GM23338 (cell line): Measurements from ENCODE around the gene PA2G4. TPM values are rescaled to one million over a fixed set of nuclear protein-coding genes. Genes with fewer than 3 reads are reported as not detected.

ENCODE experiments used
- ATAC-seq: fragments of 200-7000 bp; cut with Tn5 transposase; 3 replicates; pipeline ENCODE4 v1.9.1; 2020
- DNase-seq: peaks from one replicate; pipeline ENCODE4 v3.0.0-alpha.2; 2015; ENCODE audit warnings: low spot score
- H2AFZ ChIP-seq: fragments of 200-600 bp; sonication (generic); 2 replicates; pipeline ENCODE4 v1.8.0; 2016; ENCODE audit warnings: antibody characterized with exemption, mild to moderate bottlenecking, moderate library complexity
- H3F3A ChIP-seq: fragments of 200-600 bp; sonication (generic); replicated peaks from 2 replicates; pipeline ENCODE4 v1.8.0; 2017; ENCODE audit warnings: antibody characterized with exemption, mixed run types, low read depth
- H3K27ac ChIP-seq: fragments of 200-600 bp; sonication (generic); 2 replicates; pipeline ENCODE4 v1.6.1; 2016; ENCODE audit warnings: low read depth
- H3K27me3 ChIP-seq: fragments of 200-600 bp; sonication (generic); 2 replicates; pipeline ENCODE4 v1.8.0; 2016; ENCODE audit warnings: mild to moderate bottlenecking, mixed run types, moderate library complexity; ENCODE audit not compliant: insufficient read depth
- H3K36me3 ChIP-seq: fragments of 200-600 bp; sonication (generic); 2 replicates; pipeline ENCODE4 v1.8.0; 2016; ENCODE audit warnings: mild to moderate bottlenecking; ENCODE audit not compliant: insufficient read depth
- H3K4me1 ChIP-seq: fragments of 200-600 bp; sonication (generic); 2 replicates; pipeline ENCODE4 v1.8.0; 2016; ENCODE audit warnings: mild to moderate bottlenecking, moderate library complexity; ENCODE audit not compliant: insufficient read depth
- H3K4me2 ChIP-seq: fragments of 200-600 bp; sonication (generic); 2 replicates; pipeline ENCODE4 v1.7.1; 2017; ENCODE audit warnings: mixed run types
- H3K4me3 ChIP-seq: fragments of 200-600 bp; sonication (generic); 2 replicates; pipeline ENCODE4 v1.6.1; 2016; ENCODE audit warnings: mixed run types
- H3K79me2 ChIP-seq: fragments of 200-600 bp; sonication (generic); replicated peaks from 2 replicates; pipeline ENCODE4 v1.8.0; 2017; ENCODE audit warnings: mild to moderate bottlenecking; ENCODE audit not compliant: insufficient read depth
- H3K9me2 ChIP-seq: fragments of 200-600 bp; sonication (generic); 2 replicates; pipeline ENCODE4 v1.8.0; 2017; ENCODE audit not compliant: insufficient read depth
- H4K20me1 ChIP-seq: fragments of 200-600 bp; sonication (generic); replicated peaks from 2 replicates; pipeline ENCODE4 v1.8.0; 2017; ENCODE audit warnings: mild to moderate bottlenecking; ENCODE audit not compliant: insufficient read depth
- H3K27ac Mint-ChIP-seq: 2 replicates; pipeline ENCODE4 v1.8.0; 2020; ENCODE audit warnings: inconsistent platforms, mild to moderate bottlenecking, moderate library complexity, mixed read lengths
- H3K27me3 Mint-ChIP-seq: 3 replicates; pipeline ENCODE4 v1.8.0; 2022; ENCODE audit warnings: low read depth, mild to moderate bottlenecking, moderate library complexity, mixed read lengths, inconsistent platforms; ENCODE audit not compliant: insufficient read depth, poor library complexity
- H3K36me3 Mint-ChIP-seq: 3 replicates; pipeline ENCODE4 v1.8.0; 2021; ENCODE audit warnings: low read depth, mild to moderate bottlenecking, inconsistent platforms, moderate library complexity, mixed read lengths
- H3K4me1 Mint-ChIP-seq: 3 replicates; pipeline ENCODE4 v1.8.0; 2020; ENCODE audit warnings: mild to moderate bottlenecking, inconsistent platforms, mixed read lengths
- H3K4me3 Mint-ChIP-seq: 3 replicates; pipeline ENCODE4 v1.8.0; 2021; ENCODE audit warnings: moderate library complexity, mild to moderate bottlenecking, inconsistent platforms, mixed read lengths
- H3K9me3 Mint-ChIP-seq: 3 replicates; pipeline ENCODE4 v1.8.0; 2020; ENCODE audit warnings: moderate library complexity, mild to moderate bottlenecking, inconsistent platforms, mixed read lengths
- CREB1 ChIP-seq: fragments of 250-450 bp; sonication (Bioruptor Pico); IDR thresholded peaks from 2 replicates; pipeline ENCODE4 v1.5.0; 2020; ENCODE audit warnings: low read depth, mild to moderate bottlenecking, moderate library complexity
- EZH2 ChIP-seq: fragments of 200-600 bp; sonication (generic); IDR thresholded peaks from one replicate; pipeline ENCODE4 v1.8.0; 2017; ENCODE audit warnings: antibody characterized with exemption, mild to moderate bottlenecking, low read depth; ENCODE audit not compliant: unreplicated experiment
- EZH2phosphoT487 ChIP-seq: fragments of 200-600 bp; sonication (generic); IDR thresholded peaks from one replicate; pipeline ENCODE4 v1.8.1; 2018; ENCODE audit warnings: antibody characterized with exemption; ENCODE audit not compliant: unreplicated experiment
- JUNB ChIP-seq: IDR thresholded peaks from one replicate; pipeline ENCODE4 v1.6.1; 2016; ENCODE audit warnings: antibody characterized with exemption; ENCODE audit not compliant: unreplicated experiment
- NANOG ChIP-seq: IDR thresholded peaks from 2 replicates; pipeline ENCODE4 v1.6.1; 2016; ENCODE audit warnings: antibody characterized with exemption, borderline replicate concordance
- POLR2AphosphoS5 ChIP-seq: IDR thresholded peaks from 2 replicates; pipeline ENCODE4 v1.6.1; 2016; ENCODE audit warnings: antibody characterized with exemption, low read depth
- STAT1 ChIP-seq: IDR thresholded peaks from one replicate; pipeline ENCODE4 v1.6.1; 2016; ENCODE audit warnings: antibody characterized with exemption; ENCODE audit not compliant: unreplicated experiment
- ZNF114 ChIP-seq: fragments of 250-450 bp; sonication (Bioruptor Pico); IDR thresholded peaks from 2 replicates; pipeline ENCODE4 v1.5.0; 2020; ENCODE audit warnings: mild to moderate bottlenecking, moderate library complexity
- ZNF331 ChIP-seq: fragments of 250-450 bp; sonication (Bioruptor Pico); IDR thresholded peaks from 2 replicates; pipeline ENCODE4 v1.5.0; 2020; ENCODE audit warnings: low read depth, mild to moderate bottlenecking, moderate library complexity
- polyA plus RNA-seq: library from polyadenylated mRNA; unstranded; fragments of >200 nt; fragmentation: Nextera tagmentation; extraction: Ambion mirVana; gene quantifications from 2 replicates; pipeline ENCODE4 v1.2.1, GENCODE V29; 2016
- total RNA-seq: library from RNA; depleted of rRNA; stranded (reverse); fragments of >200 nt; shearing (Covaris generic); gene quantifications from 2 replicates; pipeline ENCODE4 v1.2.3, GENCODE V29; 2014
- TF ChIP-seq, protein P1 (sequence below), 2 experiments: fragments of 200-600 bp in 1 of 2; sonication (generic) in 1 of 2; conservative IDR thresholded peaks; 2 replicates each; pipeline versions ENCODE4 v1.5.1 to v1.6.1; 2016 to 2017; ENCODE audit warnings: antibody characterized with exemption in 2 of 2, low read depth in 2 of 2, mild to moderate bottlenecking in 2 of 2, moderate library complexity in 1 of 2
- TF ChIP-seq, protein P2 (sequence below): fragments of 250-450 bp; sonication (Bioruptor Pico); IDR thresholded peaks from 2 replicates; pipeline ENCODE4 v1.5.0; 2020; ENCODE audit warnings: mild to moderate bottlenecking, moderate library complexity
- TF ChIP-seq, protein P3 (sequence below): IDR thresholded peaks from 2 replicates; pipeline ENCODE4 v1.6.1; 2016; ENCODE audit warnings: antibody characterized with exemption
- TF ChIP-seq, protein P4 (sequence below): IDR thresholded peaks from one replicate; pipeline ENCODE4 v1.6.1; 2018; ENCODE audit warnings: antibody characterized with exemption; ENCODE audit not compliant: unreplicated experiment

Gene PA2G4
- total and polyA plus RNA-seq, 2 experiments from 2014 or later: 237 to 373 TPM

DNA sequence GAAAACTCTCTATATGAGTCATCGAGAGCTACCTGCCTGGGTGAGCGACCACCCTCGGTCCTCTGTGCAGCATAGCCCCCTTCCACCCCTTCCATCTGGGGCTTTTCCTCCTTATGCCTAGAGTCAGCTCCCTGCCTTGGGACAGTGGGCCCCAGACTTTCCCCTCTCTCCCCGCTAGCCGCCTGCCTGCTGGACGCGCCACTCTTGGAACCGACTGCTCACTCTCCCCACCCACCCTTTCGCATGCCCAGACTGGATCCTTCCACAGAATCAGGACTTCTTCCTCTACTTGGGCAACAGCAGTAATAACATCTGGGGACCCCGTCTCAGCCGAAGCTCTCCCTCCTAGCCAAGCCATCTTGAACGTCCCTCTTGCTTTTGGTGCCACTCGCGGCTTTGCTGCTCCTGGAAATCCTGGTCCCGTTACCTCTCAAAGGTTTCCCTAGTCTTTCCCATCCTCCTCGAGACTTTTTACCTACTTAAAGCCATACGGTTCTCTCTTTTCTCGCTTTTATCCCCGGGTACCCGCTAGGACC, 24.4 kb downstream of the PA2G4 start:
- no peaks in the 10 kb centered on the region for H3K27me3 ChIP-seq
- TF ChIP-seq EZH2 (no peak), EZH2phosphoT487 (no peak), NANOG (no peak), ZNF331 (CRISPR knock-in tag) (no peak), STAT1 (no peak), CREB1 (CRISPR knock-in tag) (no peak), ZNF114 (CRISPR knock-in tag) (no peak), JUNB (no peak), POLR2AphosphoS5 (no peak)
- TF ChIP-seq, protein P1, sequence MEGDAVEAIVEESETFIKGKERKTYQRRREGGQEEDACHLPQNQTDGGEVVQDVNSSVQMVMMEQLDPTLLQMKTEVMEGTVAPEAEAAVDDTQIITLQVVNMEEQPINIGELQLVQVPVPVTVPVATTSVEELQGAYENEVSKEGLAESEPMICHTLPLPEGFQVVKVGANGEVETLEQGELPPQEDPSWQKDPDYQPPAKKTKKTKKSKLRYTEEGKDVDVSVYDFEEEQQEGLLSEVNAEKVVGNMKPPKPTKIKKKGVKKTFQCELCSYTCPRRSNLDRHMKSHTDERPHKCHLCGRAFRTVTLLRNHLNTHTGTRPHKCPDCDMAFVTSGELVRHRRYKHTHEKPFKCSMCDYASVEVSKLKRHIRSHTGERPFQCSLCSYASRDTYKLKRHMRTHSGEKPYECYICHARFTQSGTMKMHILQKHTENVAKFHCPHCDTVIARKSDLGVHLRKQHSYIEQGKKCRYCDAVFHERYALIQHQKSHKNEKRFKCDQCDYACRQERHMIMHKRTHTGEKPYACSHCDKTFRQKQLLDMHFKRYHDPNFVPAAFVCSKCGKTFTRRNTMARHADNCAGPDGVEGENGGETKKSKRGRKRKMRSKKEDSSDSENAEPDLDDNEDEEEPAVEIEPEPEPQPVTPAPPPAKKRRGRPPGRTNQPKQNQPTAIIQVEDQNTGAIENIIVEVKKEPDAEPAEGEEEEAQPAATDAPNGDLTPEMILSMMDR (conservative IDR thresholded peaks at IDR 0.05; ENCODE audit: low read depth in 2 of 2): no peak
- TF ChIP-seq, protein P2, sequence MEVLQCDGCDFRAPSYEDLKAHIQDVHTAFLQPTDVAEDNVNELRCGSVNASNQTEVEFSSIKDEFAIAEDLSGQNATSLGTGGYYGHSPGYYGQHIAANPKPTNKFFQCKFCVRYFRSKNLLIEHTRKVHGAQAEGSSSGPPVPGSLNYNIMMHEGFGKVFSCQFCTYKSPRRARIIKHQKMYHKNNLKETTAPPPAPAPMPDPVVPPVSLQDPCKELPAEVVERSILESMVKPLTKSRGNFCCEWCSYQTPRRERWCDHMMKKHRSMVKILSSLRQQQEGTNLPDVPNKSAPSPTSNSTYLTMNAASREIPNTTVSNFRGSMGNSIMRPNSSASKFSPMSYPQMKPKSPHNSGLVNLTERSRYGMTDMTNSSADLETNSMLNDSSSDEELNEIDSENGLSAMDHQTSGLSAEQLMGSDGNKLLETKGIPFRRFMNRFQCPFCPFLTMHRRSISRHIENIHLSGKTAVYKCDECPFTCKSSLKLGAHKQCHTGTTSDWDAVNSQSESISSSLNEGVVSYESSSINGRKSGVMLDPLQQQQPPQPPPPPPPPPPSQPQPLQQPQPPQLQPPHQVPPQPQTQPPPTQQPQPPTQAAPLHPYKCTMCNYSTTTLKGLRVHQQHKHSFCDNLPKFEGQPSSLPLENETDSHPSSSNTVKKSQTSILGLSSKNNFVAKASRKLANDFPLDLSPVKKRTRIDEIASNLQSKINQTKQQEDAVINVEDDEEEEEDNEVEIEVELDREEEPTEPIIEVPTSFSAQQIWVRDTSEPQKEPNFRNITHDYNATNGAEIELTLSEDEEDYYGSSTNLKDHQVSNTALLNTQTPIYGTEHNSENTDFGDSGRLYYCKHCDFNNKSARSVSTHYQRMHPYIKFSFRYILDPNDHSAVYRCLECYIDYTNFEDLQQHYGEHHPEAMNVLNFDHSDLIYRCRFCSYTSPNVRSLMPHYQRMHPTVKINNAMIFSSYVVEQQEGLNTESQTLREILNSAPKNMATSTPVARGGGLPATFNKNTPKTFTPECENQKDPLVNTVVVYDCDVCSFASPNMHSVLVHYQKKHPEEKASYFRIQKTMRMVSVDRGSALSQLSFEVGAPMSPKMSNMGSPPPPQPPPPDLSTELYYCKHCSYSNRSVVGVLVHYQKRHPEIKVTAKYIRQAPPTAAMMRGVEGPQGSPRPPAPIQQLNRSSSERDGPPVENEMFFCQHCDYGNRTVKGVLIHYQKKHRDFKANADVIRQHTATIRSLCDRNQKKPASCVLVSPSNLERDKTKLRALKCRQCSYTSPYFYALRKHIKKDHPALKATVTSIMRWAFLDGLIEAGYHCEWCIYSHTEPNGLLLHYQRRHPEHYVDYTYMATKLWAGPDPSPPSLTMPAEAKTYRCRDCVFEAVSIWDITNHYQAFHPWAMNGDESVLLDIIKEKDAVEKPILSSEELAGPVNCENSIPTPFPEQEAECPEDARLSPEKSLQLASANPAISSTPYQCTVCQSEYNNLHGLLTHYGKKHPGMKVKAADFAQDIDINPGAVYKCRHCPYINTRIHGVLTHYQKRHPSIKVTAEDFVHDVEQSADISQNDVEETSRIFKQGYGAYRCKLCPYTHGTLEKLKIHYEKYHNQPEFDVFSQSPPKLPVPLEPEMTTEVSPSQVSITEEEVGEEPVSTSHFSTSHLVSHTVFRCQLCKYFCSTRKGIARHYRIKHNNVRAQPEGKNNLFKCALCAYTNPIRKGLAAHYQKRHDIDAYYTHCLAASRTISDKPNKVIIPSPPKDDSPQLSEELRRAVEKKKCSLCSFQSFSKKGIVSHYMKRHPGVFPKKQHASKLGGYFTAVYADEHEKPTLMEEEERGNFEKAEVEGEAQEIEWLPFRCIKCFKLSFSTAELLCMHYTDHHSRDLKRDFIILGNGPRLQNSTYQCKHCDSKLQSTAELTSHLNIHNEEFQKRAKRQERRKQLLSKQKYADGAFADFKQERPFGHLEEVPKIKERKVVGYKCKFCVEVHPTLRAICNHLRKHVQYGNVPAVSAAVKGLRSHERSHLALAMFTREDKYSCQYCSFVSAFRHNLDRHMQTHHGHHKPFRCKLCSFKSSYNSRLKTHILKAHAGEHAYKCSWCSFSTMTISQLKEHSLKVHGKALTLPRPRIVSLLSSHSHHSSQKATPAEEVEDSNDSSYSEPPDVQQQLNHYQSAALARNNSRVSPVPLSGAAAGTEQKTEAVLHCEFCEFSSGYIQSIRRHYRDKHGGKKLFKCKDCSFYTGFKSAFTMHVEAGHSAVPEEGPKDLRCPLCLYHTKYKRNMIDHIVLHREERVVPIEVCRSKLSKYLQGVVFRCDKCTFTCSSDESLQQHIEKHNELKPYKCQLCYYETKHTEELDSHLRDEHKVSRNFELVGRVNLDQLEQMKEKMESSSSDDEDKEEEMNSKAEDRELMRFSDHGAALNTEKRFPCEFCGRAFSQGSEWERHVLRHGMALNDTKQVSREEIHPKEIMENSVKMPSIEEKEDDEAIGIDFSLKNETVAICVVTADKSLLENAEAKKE (CRISPR knock-in tag): no peak
- TF ChIP-seq, protein P3, sequence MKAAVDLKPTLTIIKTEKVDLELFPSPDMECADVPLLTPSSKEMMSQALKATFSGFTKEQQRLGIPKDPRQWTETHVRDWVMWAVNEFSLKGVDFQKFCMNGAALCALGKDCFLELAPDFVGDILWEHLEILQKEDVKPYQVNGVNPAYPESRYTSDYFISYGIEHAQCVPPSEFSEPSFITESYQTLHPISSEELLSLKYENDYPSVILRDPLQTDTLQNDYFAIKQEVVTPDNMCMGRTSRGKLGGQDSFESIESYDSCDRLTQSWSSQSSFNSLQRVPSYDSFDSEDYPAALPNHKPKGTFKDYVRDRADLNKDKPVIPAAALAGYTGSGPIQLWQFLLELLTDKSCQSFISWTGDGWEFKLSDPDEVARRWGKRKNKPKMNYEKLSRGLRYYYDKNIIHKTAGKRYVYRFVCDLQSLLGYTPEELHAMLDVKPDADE: no peak
- TF ChIP-seq, protein P4, sequence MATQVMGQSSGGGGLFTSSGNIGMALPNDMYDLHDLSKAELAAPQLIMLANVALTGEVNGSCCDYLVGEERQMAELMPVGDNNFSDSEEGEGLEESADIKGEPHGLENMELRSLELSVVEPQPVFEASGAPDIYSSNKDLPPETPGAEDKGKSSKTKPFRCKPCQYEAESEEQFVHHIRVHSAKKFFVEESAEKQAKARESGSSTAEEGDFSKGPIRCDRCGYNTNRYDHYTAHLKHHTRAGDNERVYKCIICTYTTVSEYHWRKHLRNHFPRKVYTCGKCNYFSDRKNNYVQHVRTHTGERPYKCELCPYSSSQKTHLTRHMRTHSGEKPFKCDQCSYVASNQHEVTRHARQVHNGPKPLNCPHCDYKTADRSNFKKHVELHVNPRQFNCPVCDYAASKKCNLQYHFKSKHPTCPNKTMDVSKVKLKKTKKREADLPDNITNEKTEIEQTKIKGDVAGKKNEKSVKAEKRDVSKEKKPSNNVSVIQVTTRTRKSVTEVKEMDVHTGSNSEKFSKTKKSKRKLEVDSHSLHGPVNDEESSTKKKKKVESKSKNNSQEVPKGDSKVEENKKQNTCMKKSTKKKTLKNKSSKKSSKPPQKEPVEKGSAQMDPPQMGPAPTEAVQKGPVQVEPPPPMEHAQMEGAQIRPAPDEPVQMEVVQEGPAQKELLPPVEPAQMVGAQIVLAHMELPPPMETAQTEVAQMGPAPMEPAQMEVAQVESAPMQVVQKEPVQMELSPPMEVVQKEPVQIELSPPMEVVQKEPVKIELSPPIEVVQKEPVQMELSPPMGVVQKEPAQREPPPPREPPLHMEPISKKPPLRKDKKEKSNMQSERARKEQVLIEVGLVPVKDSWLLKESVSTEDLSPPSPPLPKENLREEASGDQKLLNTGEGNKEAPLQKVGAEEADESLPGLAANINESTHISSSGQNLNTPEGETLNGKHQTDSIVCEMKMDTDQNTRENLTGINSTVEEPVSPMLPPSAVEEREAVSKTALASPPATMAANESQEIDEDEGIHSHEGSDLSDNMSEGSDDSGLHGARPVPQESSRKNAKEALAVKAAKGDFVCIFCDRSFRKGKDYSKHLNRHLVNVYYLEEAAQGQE: no peak
- no peak overlapping the region for H3K27ac ChIP-seq
- no peak overlapping the region; the same call in 1 of the 2 replicates for H2AFZ ChIP-seq
- H3K36me3 Mint-ChIP-seq: peaks cover 39% of the 10 kb centered on the region
- peak; percentile 2 for ATAC-seq
- H3K4me1 Mint-ChIP-seq: peaks cover 30% of the 10 kb centered on the region
- H3K4me1 ChIP-seq: peaks cover 17% of the 10 kb centered on the region
- H3K4me3 ChIP-seq: peak overlapping the region; percentile 89
- peaks cover 20% of the 10 kb centered on the region for H3K36me3 ChIP-seq
- H3K9me2 ChIP-seq: no peaks in the 10 kb centered on the region
- DNase-seq: no peak
- H3K9me3 Mint-ChIP-seq: no peaks in the 10 kb centered on the region
- H3K27me3 Mint-ChIP-seq: peaks cover 3% of the 10 kb centered on the region
- H3K27ac Mint-ChIP-seq: peak overlapping the region; percentile 98
- peaks cover 13% of the 10 kb centered on the region; the same call in 1 of the 2 replicates for H4K20me1 ChIP-seq
- peak overlapping the region; percentile 98 for H3K4me3 Mint-ChIP-seq
- H3F3A ChIP-seq: peaks cover 4% of the 10 kb centered on the region; the same call in 1 of the 2 replicates
- peak overlapping the region; percentile 89 for H3K4me2 ChIP-seq
- H3K79me2 ChIP-seq: peaks cover 21% of the 10 kb centered on the region
